Motor neuron (in vitro differentiated cells): ENCODE measurements around the gene PELI2. TPM values are rescaled to one million over a fixed set of nuclear protein-coding genes. Genes with fewer than 3 reads are reported as not detected.

ENCODE experiments used
- ATAC-seq, 8 experiments: fragments of 200-7000 bp; cut with Tn5 transposase; replicated peaks in 6 of 8; 2 replicates each; pipeline ENCODE4 v1.8.0; 2021; ENCODE audit warnings: mild to moderate bottlenecking in 8 of 8, moderate library complexity in 8 of 8
- H3K27ac ChIP-seq, 2 donors: fragments of 250-450 bp; sonication (Bioruptor Pico); 2 replicates each; pipeline ENCODE4 v1.9.0; 2021; ENCODE audit warnings: antibody characterized with exemption in 2 of 2, mild to moderate bottlenecking in 2 of 2, moderate library complexity in 1 of 2
- H3K4me1 ChIP-seq, 2 donors: fragments of 250-450 bp; sonication (Bioruptor Pico); replicated peaks in 1 of 2; 2 replicates each; pipeline ENCODE4 v1.6.1; 2021; ENCODE audit warnings: antibody characterized with exemption in 2 of 2, mild to moderate bottlenecking in 2 of 2, moderate library complexity in 1 of 2
- H3K4me3 ChIP-seq, 5 donors: fragments of 250-450 bp; sonication (Bioruptor Pico); 2 replicates each; pipeline ENCODE4 v1.9.0; 2021; ENCODE audit warnings: antibody characterized with exemption in 5 of 5, mild to moderate bottlenecking in 5 of 5, moderate library complexity in 4 of 5
- WGBS, 10 experiments: fragments of 450-650 bp; shearing (Covaris generic); methylation state at CpG; one replicate each; pipeline ENCODE4 v1.0.0; 2022; 5-methylcytosine and 5-hydroxymethylcytosine counted together
- in situ Hi-C, 9 experiments: fragments of 400-800 bp; cut with MboI; loops; one replicate each; pipeline ENCODE4 v1.15.0; 2021; ENCODE audit warnings: low sequenced_read_pairs in 9 of 9, low pct_unique_long_range_greater_than_20kb in 2 of 9; ENCODE audit not compliant: unreplicated experiment in 9 of 9
- total RNA-seq, 8 experiments: library from RNA; unstranded; fragments of 300-600 nt; gene quantifications; 2 replicates each; pipeline versions ENCODE4 v1.2.3 to v1.2.4, GENCODE V29; 2022

The PELI2 gene
- total RNA-seq, 8 experiments from 2014 or later, result 3.7 to 18.4 (median 8.9) TPM

GRCh38 chr14:56322531-56322930, 204.3 kb downstream of the PELI2 start:
- in situ Hi-C loops, result no loop called here
- ATAC-seq, result no peak
- WGBS, 10 experiments, result 50 to 100% (median 93%) methylated on average over 1 to 2 of the region's 2 CpGs; no CpG with 5 or more reads in 2 of the 10 experiments
- H3K4me3 ChIP-seq, result no peak overlapping the region
- no peak overlapping the region for H3K27ac ChIP-seq
- H3K4me1 ChIP-seq, result peaks cover 0 to 11% of the 10 kb centered on the region in 2 donors

GRCh38 chr14:56324454-56324853, 206.2 kb downstream of the PELI2 start:
- Histone ChIP-seq H3K4me1 (peaks cover 0 to 11% of the 10 kb centered on the region in 2 donors), H3K4me3 (no peak overlapping the region), H3K27ac (no peak overlapping the region)
- WGBS, 10 experiments, result 0 to 87% (median 71%) methylated on average over 2 of the region's 2 CpGs; no CpG with 5 or more reads in 5 of the 10 experiments
- ATAC-seq, result peak in 2 of 8 experiments; percentile 67 to 75
- in situ Hi-C loops, result no loop called here

DNA sequence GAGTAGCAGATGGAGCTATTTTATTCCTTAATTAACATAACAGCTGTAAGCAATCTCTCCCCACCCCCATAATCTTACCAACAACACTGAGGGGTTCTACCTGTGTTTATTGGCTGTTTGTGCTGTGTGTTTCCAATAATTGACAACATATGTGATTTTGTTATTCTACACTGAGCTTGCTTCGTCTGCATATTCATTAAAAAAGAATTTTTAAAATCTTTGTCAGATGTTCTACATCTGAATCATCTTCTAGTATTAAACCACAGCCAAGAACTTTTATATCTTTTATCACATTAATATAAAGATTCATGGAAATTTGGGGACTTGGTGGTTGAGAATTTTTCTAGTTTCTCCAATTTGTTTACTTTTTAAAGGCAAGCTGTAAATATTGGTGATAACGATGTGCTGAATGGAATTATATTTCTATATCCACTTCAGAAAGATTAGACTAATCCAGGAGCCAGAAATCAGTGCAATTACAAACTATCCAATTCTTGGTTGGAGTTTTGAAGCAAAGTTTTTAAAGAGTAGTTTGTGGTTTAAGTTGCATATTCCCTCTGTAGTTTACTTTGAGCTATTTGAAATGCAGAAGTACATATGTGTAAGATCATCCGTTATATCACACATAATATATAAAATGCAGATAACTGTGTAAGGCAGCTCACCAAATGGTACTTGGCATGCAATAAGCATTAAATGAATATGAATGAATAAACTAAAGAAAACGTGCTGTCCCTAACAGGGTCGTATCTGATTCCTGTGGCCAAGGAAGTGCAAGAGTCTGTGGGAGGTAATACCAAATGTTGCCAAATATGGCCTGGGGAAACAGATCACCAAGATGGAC, 206.9 kb downstream of the PELI2 start:
- Histone ChIP-seq H3K4me3 (no peak overlapping the region), H3K4me1 (peaks cover 0 to 11% of the 10 kb centered on the region in 2 donors), H3K27ac (no peak overlapping the region)
- 0 to 97% (median 92%) methylated on average over 3 to 5 of the region's 5 CpGs; no CpG with 5 or more reads in 1 of the 10 experiments for WGBS, 10 experiments
- in situ Hi-C loops, result loop anchor here in 2 of 9 experiments (25.0 kb wide), 2 partner anchors 613 to 888 kb away; partner anchors contain the start of gene TBPL2 (in 1 of the 2)
- ATAC-seq, result peak in 3 of 8 experiments; percentile 75 to 89 (median 86)

GRCh38 chr14:56328021-56328420, 209.8 kb downstream of the PELI2 start:
- Histone ChIP-seq H3K4me1 (peaks cover 0 to 4% of the 10 kb centered on the region in 2 donors), H3K4me3 (no peak overlapping the region), H3K27ac (no peak overlapping the region)
- in situ Hi-C loops, result loop anchor here in 2 of 9 experiments (25.0 kb wide), 2 partner anchors 616 to 891 kb away; partner anchors contain the start of gene TBPL2 (in 1 of the 2)
- 67 to 100% (median 84%) methylated on average over 1 to 3 of the region's 3 CpGs; no CpG with 5 or more reads in 2 of the 10 experiments for WGBS, 10 experiments
- ATAC-seq, result no peak

DNA sequence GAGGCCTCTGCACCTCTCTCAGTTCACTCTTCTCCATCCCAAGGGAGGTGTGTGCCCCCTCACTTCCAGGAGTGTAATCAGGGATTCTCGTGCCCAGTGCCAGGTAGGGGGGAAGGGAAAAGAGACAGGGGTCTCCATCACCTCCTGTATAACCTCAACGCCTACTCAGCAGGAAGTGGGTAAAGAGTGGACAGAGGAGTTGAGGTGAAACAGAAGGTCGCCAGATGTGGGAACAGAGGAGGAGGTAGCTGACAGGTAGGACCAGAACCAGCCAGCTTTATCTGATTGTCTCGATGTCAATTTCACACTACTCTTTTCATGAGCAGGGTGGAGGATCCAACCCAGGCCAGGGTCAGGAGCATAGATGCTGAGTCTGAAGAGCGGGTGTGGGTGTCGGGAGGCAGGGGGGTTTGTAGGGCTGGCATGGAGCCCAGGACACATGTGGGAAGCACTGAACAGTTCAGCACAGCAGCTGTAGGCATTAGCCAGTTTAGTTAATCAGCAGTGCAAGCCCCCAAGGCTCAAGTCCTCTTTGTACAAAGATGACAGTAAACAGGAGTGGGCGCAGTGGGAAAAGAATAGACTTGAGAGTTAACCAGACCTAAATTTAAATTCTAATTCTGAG, 213.5 kb downstream of the PELI2 start:
- in situ Hi-C loops, result loop anchor here in 2 of 9 experiments (25.0 kb wide), 2 partner anchors 619 to 894 kb away; partner anchors contain the start of gene TBPL2 (in 1 of the 2)
- no peak overlapping the region for H3K27ac ChIP-seq
- no peaks in the 10 kb centered on the region for H3K4me1 ChIP-seq
- no peak overlapping the region for H3K4me3 ChIP-seq
- WGBS, 10 experiments, result 60 to 100% (median 98%) methylated on average over 1 to 4 of the region's 7 CpGs
- ATAC-seq, result peak in 2 of 8 experiments; percentile 20 to 42

DNA sequence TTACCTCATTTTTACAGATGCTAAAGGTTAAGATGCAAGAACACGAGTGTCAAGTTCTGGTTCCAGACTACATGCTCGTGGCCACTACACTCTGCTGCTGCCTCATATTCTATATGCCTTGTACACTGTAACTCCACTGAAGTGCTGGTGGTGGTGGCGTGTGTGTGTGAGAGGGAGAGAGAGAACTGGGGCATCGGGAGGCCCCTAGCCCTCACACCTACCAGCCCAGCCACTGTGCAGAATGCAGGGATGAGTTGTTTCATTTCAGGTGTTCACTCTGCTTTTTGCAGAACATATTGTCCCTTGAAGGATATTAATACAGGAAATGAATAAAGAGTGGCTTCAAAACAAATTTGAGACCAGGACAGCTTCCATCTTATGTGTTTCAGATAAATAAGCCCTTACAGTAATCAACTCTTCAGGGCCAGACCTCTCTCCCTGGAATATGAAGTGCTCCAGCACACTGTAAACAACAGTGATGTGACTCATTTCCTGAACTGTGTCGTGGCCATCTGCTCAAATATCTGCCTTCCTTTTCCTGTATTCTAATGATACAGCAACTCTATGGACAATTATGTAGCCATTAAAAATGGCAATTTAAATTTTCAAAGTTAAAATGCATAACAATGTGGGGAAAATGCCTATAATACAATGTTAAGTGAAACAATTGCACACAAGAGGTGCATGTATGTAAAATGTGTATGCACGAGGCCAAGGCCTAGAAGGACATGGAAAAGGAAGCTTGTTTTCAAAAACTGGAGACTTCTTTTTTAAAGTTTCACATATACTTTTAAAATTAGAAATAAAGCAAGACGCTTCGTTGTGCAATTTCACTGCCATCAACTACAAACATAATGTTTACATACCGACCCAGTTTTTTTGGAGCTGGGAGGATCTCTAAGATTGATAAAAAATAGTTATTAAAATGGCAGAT, 215.4 kb downstream of the PELI2 start:
- ATAC-seq, result peak in 7 of 8 experiments; percentile 87 to 99 (median 95)
- in situ Hi-C loops, result loop anchor here in 2 of 9 experiments (25.0 kb wide), 2 partner anchors 621 to 896 kb away; partner anchors contain the start of gene TBPL2 (in 1 of the 2)
- peak overlapping the region in 1 of 2 donors; percentile 61 for H3K27ac ChIP-seq
- H3K4me3 ChIP-seq, result no peak overlapping the region
- WGBS, 10 experiments, result 20 to 95% (median 77%) methylated on average over 1 to 8 of the region's 9 CpGs
- H3K4me1 ChIP-seq, result no peaks in the 10 kb centered on the region

DNA sequence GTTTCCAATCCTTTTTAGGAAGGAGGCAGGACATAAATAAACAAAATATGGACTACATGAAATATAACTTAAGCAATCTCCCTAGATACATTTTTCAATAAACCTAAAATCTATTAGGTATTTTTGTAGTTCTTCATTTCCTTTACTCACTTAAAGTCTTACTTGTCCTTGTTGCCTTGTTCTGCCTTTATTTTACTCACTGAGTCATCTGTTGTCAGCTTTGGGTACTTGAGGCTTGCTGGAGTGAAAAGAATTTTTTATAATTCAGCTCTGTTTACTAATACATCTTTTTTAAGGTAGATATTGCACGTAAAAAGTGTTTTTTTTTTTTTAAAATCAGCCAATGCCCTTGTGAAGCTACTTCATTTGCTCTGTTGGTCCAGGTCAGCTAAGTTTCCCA, 216.2 kb downstream of the PELI2 start:
- no peak for ATAC-seq
- no peak overlapping the region for H3K27ac ChIP-seq
- H3K4me1 ChIP-seq, result peaks cover 0 to under 1% of the 10 kb centered on the region in 2 donors
- H3K4me3 ChIP-seq, result no peak overlapping the region
- in situ Hi-C loops, result loop anchor here in 2 of 9 experiments (25.0 kb wide), 2 partner anchors 622 to 897 kb away; partner anchors contain the start of gene TBPL2 (in 1 of the 2)
- WGBS, 10 experiments, result 40 to 100% (median 78%) methylated on average over 1 of the region's 1 CpG; no CpG with 5 or more reads in 1 of the 10 experiments

DNA sequence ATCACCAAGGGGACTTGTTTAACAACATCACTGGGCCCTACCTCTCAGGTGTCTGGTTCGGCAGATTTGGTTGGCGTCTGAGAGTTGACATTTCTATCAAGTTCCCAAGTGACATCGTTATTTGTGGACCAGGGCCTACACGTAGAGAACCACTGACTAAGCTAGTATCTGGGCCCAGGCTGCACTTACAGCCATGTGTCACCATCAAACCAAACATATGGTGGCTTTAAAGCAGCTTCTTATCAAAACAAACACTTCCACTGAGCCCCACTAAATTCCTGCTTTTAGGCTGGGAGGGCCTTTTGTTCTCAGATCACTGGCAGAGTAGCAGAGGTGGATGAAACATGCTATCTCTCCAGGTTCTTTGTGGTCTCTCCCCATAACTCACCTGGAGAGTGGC, 220.5 kb downstream of the PELI2 start:
- in situ Hi-C loops, result loop anchor here in 2 of 9 experiments (25.0 kb wide), 2 partner anchors 626 to 901 kb away; partner anchors contain the start of gene TBPL2 (in 1 of the 2)
- no peak overlapping the region for H3K27ac ChIP-seq
- no peak for ATAC-seq
- H3K4me3 ChIP-seq, result no peak overlapping the region
- H3K4me1 ChIP-seq, result peaks cover 22% of the 10 kb centered on the region in 2 donors
- WGBS, 10 experiments, result 83 to 100% (median 100%) methylated on average over 1 to 3 of the region's 4 CpGs; no CpG with 5 or more reads in 6 of the 10 experiments

GRCh38 chr14:56339855-56340701, 221.9 kb downstream of the PELI2 start:
- H3K27ac ChIP-seq, result no peak overlapping the region
- in situ Hi-C loops, result loop anchor here in 2 of 9 experiments (25.0 kb wide), 2 partner anchors 628 to 903 kb away; partner anchors contain the start of gene TBPL2 (in 1 of the 2)
- 0 to 69% (median 30%) methylated on average over 1 to 7 of the region's 9 CpGs; no CpG with 5 or more reads in 3 of the 10 experiments for WGBS, 10 experiments
- H3K4me1 ChIP-seq, result peaks cover 22% of the 10 kb centered on the region in 2 donors
- no peak overlapping the region for H3K4me3 ChIP-seq
- ATAC-seq, result peak; percentile 76 to 99 (median 94)

DNA sequence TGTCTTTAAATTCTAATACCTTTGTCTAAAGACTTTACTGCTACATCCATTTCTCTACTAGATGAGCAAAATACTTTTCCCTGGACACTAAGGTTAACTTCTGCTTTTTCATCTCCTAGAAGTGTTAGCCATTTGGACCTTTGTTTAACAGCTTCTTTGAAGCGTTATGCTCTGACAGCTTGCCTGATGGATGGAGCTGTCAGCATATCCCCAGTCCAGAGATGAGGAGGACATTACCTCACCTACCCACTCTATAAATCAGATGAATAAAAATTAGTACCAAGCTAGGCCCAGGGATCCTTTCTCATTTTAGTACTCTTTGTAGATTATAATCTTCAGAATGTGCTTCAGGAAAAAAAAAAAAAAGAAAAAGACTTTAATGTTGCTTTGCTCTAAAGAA, 222.7 kb downstream of the PELI2 start:
- WGBS, 10 experiments, result 0 to 64% (median 29%) methylated on average over 1 of the region's 1 CpG; no CpG with 5 or more reads in 4 of the 10 experiments
- in situ Hi-C loops, result loop anchor here in 2 of 9 experiments (25.0 kb wide), 2 partner anchors 629 to 904 kb away; partner anchors contain the start of gene TBPL2 (in 1 of the 2)
- Histone ChIP-seq H3K4me1 (peaks cover 22% of the 10 kb centered on the region in 2 donors), H3K27ac (no peak overlapping the region), H3K4me3 (no peak overlapping the region)
- peak in 5 of 8 experiments; percentile 67 to 88 (median 85) for ATAC-seq
